GM23338 (cell line): ENCODE data around the gene ARAF. TPM values are rescaled to one million over a fixed set of nuclear protein-coding genes. Genes with fewer than 3 reads are reported as not detected.

Experiments
- ATAC-seq: fragments of 200-7000 bp; cut with Tn5 transposase; 3 replicates; pipeline ENCODE4 v1.9.1; 2020
- DNase-seq: peaks from one replicate; pipeline ENCODE4 v3.0.0-alpha.2; 2015; ENCODE audit warnings: low spot score
- H2AFZ ChIP-seq: fragments of 200-600 bp; sonication (generic); 2 replicates; pipeline ENCODE4 v1.8.0; 2016; ENCODE audit warnings: antibody characterized with exemption, mild to moderate bottlenecking, moderate library complexity
- H3F3A ChIP-seq: fragments of 200-600 bp; sonication (generic); replicated peaks from 2 replicates; pipeline ENCODE4 v1.8.0; 2017; ENCODE audit warnings: antibody characterized with exemption, mixed run types, low read depth
- H3K27ac ChIP-seq: fragments of 200-600 bp; sonication (generic); 2 replicates; pipeline ENCODE4 v1.6.1; 2016; ENCODE audit warnings: low read depth
- H3K27me3 ChIP-seq: fragments of 200-600 bp; sonication (generic); 2 replicates; pipeline ENCODE4 v1.8.0; 2016; ENCODE audit warnings: mild to moderate bottlenecking, mixed run types, moderate library complexity; ENCODE audit not compliant: insufficient read depth
- H3K36me3 ChIP-seq: fragments of 200-600 bp; sonication (generic); 2 replicates; pipeline ENCODE4 v1.8.0; 2016; ENCODE audit warnings: mild to moderate bottlenecking; ENCODE audit not compliant: insufficient read depth
- H3K4me1 ChIP-seq: fragments of 200-600 bp; sonication (generic); 2 replicates; pipeline ENCODE4 v1.8.0; 2016; ENCODE audit warnings: mild to moderate bottlenecking, moderate library complexity; ENCODE audit not compliant: insufficient read depth
- H3K4me2 ChIP-seq: fragments of 200-600 bp; sonication (generic); 2 replicates; pipeline ENCODE4 v1.7.1; 2017; ENCODE audit warnings: mixed run types
- H3K4me3 ChIP-seq: fragments of 200-600 bp; sonication (generic); 2 replicates; pipeline ENCODE4 v1.6.1; 2016; ENCODE audit warnings: mixed run types
- H3K79me2 ChIP-seq: fragments of 200-600 bp; sonication (generic); replicated peaks from 2 replicates; pipeline ENCODE4 v1.8.0; 2017; ENCODE audit warnings: mild to moderate bottlenecking; ENCODE audit not compliant: insufficient read depth
- H3K9me2 ChIP-seq: fragments of 200-600 bp; sonication (generic); 2 replicates; pipeline ENCODE4 v1.8.0; 2017; ENCODE audit not compliant: insufficient read depth
- H4K20me1 ChIP-seq: fragments of 200-600 bp; sonication (generic); replicated peaks from 2 replicates; pipeline ENCODE4 v1.8.0; 2017; ENCODE audit warnings: mild to moderate bottlenecking; ENCODE audit not compliant: insufficient read depth
- H3K27ac Mint-ChIP-seq: 2 replicates; pipeline ENCODE4 v1.8.0; 2020; ENCODE audit warnings: inconsistent platforms, mild to moderate bottlenecking, moderate library complexity, mixed read lengths
- H3K27me3 Mint-ChIP-seq: 3 replicates; pipeline ENCODE4 v1.8.0; 2022; ENCODE audit warnings: low read depth, mild to moderate bottlenecking, moderate library complexity, mixed read lengths, inconsistent platforms; ENCODE audit not compliant: insufficient read depth, poor library complexity
- H3K36me3 Mint-ChIP-seq: 3 replicates; pipeline ENCODE4 v1.8.0; 2021; ENCODE audit warnings: low read depth, mild to moderate bottlenecking, inconsistent platforms, moderate library complexity, mixed read lengths
- H3K4me1 Mint-ChIP-seq: 3 replicates; pipeline ENCODE4 v1.8.0; 2020; ENCODE audit warnings: mild to moderate bottlenecking, inconsistent platforms, mixed read lengths
- H3K4me3 Mint-ChIP-seq: 3 replicates; pipeline ENCODE4 v1.8.0; 2021; ENCODE audit warnings: moderate library complexity, mild to moderate bottlenecking, inconsistent platforms, mixed read lengths
- H3K9me3 Mint-ChIP-seq: 3 replicates; pipeline ENCODE4 v1.8.0; 2020; ENCODE audit warnings: moderate library complexity, mild to moderate bottlenecking, inconsistent platforms, mixed read lengths
- EZH2 ChIP-seq: fragments of 200-600 bp; sonication (generic); IDR thresholded peaks from one replicate; pipeline ENCODE4 v1.8.0; 2017; ENCODE audit warnings: antibody characterized with exemption, mild to moderate bottlenecking, low read depth; ENCODE audit not compliant: unreplicated experiment
- POLR2AphosphoS5 ChIP-seq: IDR thresholded peaks from 2 replicates; pipeline ENCODE4 v1.6.1; 2016; ENCODE audit warnings: antibody characterized with exemption, low read depth
- STAT1 ChIP-seq: IDR thresholded peaks from one replicate; pipeline ENCODE4 v1.6.1; 2016; ENCODE audit warnings: antibody characterized with exemption; ENCODE audit not compliant: unreplicated experiment
- ZNF114 ChIP-seq: fragments of 250-450 bp; sonication (Bioruptor Pico); IDR thresholded peaks from 2 replicates; pipeline ENCODE4 v1.5.0; 2020; ENCODE audit warnings: mild to moderate bottlenecking, moderate library complexity
- ZNF331 ChIP-seq: fragments of 250-450 bp; sonication (Bioruptor Pico); IDR thresholded peaks from 2 replicates; pipeline ENCODE4 v1.5.0; 2020; ENCODE audit warnings: low read depth, mild to moderate bottlenecking, moderate library complexity
- polyA plus RNA-seq: library from polyadenylated mRNA; unstranded; fragments of >200 nt; fragmentation: Nextera tagmentation; extraction: Ambion mirVana; gene quantifications from 2 replicates; pipeline ENCODE4 v1.2.1, GENCODE V29; 2016
- total RNA-seq: library from RNA; depleted of rRNA; stranded (reverse); fragments of >200 nt; shearing (Covaris generic); gene quantifications from 2 replicates; pipeline ENCODE4 v1.2.3, GENCODE V29; 2014
- TF ChIP-seq, protein P1 (sequence below): IDR thresholded peaks from one replicate; pipeline ENCODE4 v1.6.1; 2018; ENCODE audit warnings: antibody characterized with exemption; ENCODE audit not compliant: unreplicated experiment

Gene ARAF
- total and polyA plus RNA-seq, 2 experiments from 2014 or later: 28.2 to 43.9 TPM

DNA sequence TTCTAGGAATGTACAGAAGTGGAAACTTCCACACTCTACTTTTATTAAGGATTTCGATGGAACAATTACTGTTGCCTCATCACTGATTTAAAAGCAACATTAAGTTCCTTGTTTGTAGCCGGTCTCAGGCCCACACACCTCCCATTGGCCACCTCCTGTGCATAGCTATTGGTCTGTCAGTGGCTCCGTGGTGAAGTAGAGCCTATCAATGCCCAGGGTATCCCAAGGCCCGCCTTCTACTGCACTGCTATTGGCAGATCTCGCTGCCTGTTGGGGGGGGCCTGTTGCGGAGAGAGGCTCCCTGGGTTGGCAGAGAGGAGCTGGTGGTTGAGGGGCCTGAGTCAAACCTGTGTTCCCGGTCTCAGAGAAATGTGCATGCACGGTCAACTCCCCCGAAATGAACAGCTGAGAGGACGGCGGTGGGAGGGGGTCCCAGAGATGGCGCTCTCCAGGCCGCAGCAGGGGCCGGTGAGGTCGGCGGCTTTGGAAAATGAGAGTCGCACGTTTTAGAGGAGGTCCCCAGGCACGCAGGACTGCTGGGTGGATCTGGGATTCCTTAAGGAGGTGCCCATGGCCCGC, 4.9 kb upstream of the ARAF start:
- H3K27ac ChIP-seq: 0 out of 2 replicates have a peak overlapping the region, but pooled peaks have one; percentile 12
- Mint-ChIP-seq H3K9me3 (no peaks in the 10 kb centered on the region), H3K27me3 (peaks cover 4% of the 10 kb centered on the region), H3K36me3 (no peaks in the 10 kb centered on the region), H3K4me3 (peak overlapping the region; percentile 85), H3K4me1 (peaks cover 18% of the 10 kb centered on the region), H3K27ac (peak overlapping the region; percentile 97)
- no peaks in the 10 kb centered on the region for H3K79me2 ChIP-seq
- no peaks in the 10 kb centered on the region for H3F3A ChIP-seq
- peaks cover 7% of the 10 kb centered on the region; the same call in 1 of the 2 replicates for H3K4me1 ChIP-seq
- peak; percentile 90 for DNase-seq
- peak overlapping the region; percentile 52 for H3K4me3 ChIP-seq
- peak overlapping the region; percentile 64 for H3K4me2 ChIP-seq
- H4K20me1 ChIP-seq: no peaks in the 10 kb centered on the region
- peak; percentile 72 for TF ChIP-seq POLR2AphosphoS5
- TF ChIP-seq, protein P1, sequence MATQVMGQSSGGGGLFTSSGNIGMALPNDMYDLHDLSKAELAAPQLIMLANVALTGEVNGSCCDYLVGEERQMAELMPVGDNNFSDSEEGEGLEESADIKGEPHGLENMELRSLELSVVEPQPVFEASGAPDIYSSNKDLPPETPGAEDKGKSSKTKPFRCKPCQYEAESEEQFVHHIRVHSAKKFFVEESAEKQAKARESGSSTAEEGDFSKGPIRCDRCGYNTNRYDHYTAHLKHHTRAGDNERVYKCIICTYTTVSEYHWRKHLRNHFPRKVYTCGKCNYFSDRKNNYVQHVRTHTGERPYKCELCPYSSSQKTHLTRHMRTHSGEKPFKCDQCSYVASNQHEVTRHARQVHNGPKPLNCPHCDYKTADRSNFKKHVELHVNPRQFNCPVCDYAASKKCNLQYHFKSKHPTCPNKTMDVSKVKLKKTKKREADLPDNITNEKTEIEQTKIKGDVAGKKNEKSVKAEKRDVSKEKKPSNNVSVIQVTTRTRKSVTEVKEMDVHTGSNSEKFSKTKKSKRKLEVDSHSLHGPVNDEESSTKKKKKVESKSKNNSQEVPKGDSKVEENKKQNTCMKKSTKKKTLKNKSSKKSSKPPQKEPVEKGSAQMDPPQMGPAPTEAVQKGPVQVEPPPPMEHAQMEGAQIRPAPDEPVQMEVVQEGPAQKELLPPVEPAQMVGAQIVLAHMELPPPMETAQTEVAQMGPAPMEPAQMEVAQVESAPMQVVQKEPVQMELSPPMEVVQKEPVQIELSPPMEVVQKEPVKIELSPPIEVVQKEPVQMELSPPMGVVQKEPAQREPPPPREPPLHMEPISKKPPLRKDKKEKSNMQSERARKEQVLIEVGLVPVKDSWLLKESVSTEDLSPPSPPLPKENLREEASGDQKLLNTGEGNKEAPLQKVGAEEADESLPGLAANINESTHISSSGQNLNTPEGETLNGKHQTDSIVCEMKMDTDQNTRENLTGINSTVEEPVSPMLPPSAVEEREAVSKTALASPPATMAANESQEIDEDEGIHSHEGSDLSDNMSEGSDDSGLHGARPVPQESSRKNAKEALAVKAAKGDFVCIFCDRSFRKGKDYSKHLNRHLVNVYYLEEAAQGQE: no peak
- H3K9me2 ChIP-seq: no peaks in the 10 kb centered on the region
- no peaks in the 10 kb centered on the region for H3K36me3 ChIP-seq
- H3K27me3 ChIP-seq: no peaks in the 10 kb centered on the region
- peak; percentile 93 for ATAC-seq
- peak overlapping the region; percentile 16; the same call in 1 of the 2 replicates for H2AFZ ChIP-seq

DNA sequence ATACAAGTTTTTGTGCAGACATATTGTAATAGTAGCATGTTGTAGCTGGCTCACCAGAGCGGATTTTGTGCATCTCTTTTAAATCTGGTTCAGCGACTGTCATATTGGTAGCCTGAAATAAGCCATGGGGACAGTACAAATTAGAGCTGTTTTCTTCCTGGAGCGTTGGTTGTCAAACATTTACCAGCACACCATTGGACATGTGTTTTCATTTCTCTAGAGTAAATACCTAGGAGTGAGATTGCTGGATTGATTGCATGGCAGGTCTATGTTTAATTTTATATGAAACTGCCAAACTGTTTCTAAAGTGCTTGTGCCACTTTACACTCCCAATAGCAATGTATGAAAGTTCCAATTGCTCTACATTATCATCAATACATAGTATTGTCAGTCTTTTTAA, 2.6 kb upstream of the ARAF start:
- H3K36me3 Mint-ChIP-seq: peaks cover 3% of the 10 kb centered on the region
- H4K20me1 ChIP-seq: no peaks in the 10 kb centered on the region
- DNase-seq (no peak), ATAC-seq (no peak)
- no peaks in the 10 kb centered on the region for H3K9me3 Mint-ChIP-seq
- no peak overlapping the region for H3K27ac ChIP-seq
- H3K27me3 Mint-ChIP-seq: peaks cover 2% of the 10 kb centered on the region
- H3F3A ChIP-seq: no peaks in the 10 kb centered on the region
- no peak for TF ChIP-seq ZNF331 (CRISPR knock-in tag)
- TF ChIP-seq ZNF114: no peak
- no peak for TF ChIP-seq STAT1
- no peak for TF ChIP-seq EZH2
- no peak overlapping the region for H3K4me2 ChIP-seq
- peaks cover 25% of the 10 kb centered on the region for H3K4me1 Mint-ChIP-seq
- H3K79me2 ChIP-seq: peaks cover 9% of the 10 kb centered on the region; the same call in 1 of the 2 replicates
- no peak overlapping the region for H2AFZ ChIP-seq
- H3K4me3 ChIP-seq: no peak overlapping the region
- H3K27ac Mint-ChIP-seq: no peak overlapping the region
- H3K4me3 Mint-ChIP-seq: no peak overlapping the region
- no peaks in the 10 kb centered on the region for H3K36me3 ChIP-seq
- H3K9me2 ChIP-seq: no peaks in the 10 kb centered on the region
- H3K4me1 ChIP-seq: peaks cover 7% of the 10 kb centered on the region; the same call in 1 of the 2 replicates
- no peaks in the 10 kb centered on the region for H3K27me3 ChIP-seq
